ENCODE data around the gene GYPB.
"Not testable (repeated sequence)": the region's sequence is repeated elsewhere in the genome, so short reads cannot be mapped to it uniquely, and the experiment has no call there.

- TF ChIP-seq CTCF (conservative IDR thresholded peaks at IDR 0.05; ENCODE audit: low read depth in 2 of 2); POLR2AphosphoS5 (IDR thresholded peaks at IDR 0.05; ENCODE audit: low read depth); EZH2 (IDR thresholded peaks at IDR 0.05; ENCODE audit: low read depth, unreplicated experiment); NANOG (IDR thresholded peaks at IDR 0.05; ENCODE audit: borderline replicate concordance); JUNB (IDR thresholded peaks at IDR 0.05; ENCODE audit: unreplicated experiment): not testable (repeated sequence)
Measured at GRCh38 chr4:144031369-144031768, 12.2 kb upstream of the GYPB start.
